HL-60/S4 treated with retinoic acid at 250 ng/mL for 4 days and 3 days (cell line): Measurements from ENCODE around the gene ZMYM5.
"Not testable (repeated sequence)": the region's sequence is repeated elsewhere in the genome, so short reads cannot be mapped to it uniquely, and the experiment has no call there.

Experiments
- in situ Hi-C: fragments of 300-500 bp; cut with MboI; formaldehyde crosslinking; loops from 2 replicates; pipeline ENCODE4 v1.7.0; 2022; ENCODE audit warnings: low sequenced_read_pairs

Gene ZMYM5

GRCh38 chr13:19822673-19823072, 40.8 kb downstream of the ZMYM5 start:
- in situ Hi-C loops = no loop called here

GRCh38 chr13:19818223-19818842, 45.1 kb downstream of the ZMYM5 start:
- in situ Hi-C loops = no loop called here

GRCh38 chr13:19817510-19818158, 45.8 kb downstream of the ZMYM5 start:
- in situ Hi-C loops = no loop called here

DNA sequence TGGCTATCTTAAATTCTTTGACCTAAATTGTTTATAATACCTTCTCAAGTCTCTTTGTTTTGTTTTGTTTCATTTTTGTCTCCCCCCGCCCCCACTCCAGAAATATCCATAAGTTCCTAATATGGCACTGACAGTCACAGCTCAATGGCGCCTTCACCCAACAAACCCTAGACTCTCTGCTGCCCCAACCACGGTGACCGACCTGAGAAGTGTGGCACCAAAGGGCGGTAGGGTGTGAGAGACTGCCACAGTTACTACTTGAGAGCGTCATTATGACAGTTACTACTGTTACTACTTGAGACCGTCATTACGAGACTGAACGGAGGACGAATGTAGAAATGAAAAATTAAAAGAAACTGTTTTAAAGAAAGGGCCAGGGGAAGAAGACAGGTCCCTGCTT, 46.3 kb downstream of the ZMYM5 start:
- in situ Hi-C loops = no loop called here

GRCh38 chr13:19815842-19816241, 47.6 kb downstream of the ZMYM5 start:
- in situ Hi-C loops = not testable (repeated sequence)

- in situ Hi-C loops = no loop called here
These were observed 52.2 kb downstream of the ZMYM5 start for GRCh38 chr13:19810996-19811881.

DNA sequence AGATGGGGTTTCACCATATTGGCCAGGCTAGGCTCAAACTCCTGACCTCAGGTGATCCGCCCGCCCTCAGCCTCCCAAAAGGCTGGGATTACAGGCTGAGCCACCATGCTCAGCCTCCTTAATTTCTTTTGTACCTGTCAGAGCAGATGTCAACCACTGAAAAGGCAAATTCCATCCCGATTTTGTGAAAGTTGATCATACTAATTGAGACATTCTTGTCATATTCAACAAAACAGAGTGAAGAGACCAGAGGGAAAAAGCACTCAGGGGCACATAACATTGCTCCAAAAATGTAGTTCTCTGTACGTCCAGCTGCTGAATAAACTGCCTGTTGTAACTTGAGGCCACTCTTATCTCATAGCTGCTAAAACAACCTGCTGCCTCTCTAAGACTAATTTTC, 53.3 kb downstream of the ZMYM5 start:
- in situ Hi-C loops = no loop called here

GRCh38 chr13:19805765-19806164, 57.7 kb downstream of the ZMYM5 start:
- in situ Hi-C loops = no loop called here

- in situ Hi-C loops = no loop called here
These were observed 67.5 kb downstream of the ZMYM5 start for GRCh38 chr13:19795956-19796355.

DNA sequence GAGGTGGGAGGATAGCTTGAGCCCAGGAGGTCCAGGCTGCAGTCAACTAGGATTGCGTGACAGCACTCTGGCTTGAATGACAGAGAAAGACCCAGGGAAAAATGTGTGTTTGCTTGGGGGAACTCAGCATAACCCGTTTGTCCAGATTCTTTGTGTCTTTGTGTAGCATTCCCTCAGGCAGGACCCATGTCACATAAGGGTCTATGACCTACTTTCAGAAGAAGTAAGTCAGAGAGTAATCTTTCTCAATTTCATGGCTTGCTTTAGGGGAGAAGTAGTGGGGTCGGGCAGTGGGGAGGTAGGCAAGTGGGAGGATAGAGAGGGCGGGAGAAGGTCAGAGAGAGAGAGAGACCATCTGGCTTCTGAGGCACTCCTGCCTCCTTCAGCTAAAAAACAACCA, 68.8 kb downstream of the ZMYM5 start:
- in situ Hi-C loops = no loop called here

DNA sequence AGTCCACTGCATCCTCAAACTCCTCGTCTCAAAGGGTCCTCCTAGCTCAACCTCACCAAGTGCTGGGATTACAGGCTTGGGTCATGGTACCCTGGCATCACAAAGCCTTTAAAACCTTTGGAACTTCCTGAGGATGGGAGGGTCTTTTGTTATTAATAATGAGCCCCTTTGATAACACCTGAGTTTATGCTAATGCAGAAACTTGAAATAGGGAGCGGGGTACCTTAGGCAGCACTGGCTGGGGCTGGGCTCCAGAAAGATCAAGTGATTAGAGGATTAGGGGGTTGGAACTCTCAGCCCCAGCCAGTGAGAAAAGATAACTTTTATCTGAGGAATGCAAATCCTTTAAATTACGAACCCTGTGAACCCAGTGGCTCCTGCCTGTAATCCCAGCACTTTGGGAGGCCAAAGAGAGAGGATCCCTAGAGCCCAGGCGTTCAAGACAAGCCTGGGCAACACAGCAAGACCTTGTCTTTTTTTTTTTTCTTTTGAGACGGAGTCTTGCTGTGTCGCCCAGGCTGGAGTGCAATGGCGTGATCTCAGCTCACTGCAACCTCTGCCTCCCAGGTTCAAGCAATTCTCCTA, 71.4 kb downstream of the ZMYM5 start:
- in situ Hi-C loops = no loop called here

DNA sequence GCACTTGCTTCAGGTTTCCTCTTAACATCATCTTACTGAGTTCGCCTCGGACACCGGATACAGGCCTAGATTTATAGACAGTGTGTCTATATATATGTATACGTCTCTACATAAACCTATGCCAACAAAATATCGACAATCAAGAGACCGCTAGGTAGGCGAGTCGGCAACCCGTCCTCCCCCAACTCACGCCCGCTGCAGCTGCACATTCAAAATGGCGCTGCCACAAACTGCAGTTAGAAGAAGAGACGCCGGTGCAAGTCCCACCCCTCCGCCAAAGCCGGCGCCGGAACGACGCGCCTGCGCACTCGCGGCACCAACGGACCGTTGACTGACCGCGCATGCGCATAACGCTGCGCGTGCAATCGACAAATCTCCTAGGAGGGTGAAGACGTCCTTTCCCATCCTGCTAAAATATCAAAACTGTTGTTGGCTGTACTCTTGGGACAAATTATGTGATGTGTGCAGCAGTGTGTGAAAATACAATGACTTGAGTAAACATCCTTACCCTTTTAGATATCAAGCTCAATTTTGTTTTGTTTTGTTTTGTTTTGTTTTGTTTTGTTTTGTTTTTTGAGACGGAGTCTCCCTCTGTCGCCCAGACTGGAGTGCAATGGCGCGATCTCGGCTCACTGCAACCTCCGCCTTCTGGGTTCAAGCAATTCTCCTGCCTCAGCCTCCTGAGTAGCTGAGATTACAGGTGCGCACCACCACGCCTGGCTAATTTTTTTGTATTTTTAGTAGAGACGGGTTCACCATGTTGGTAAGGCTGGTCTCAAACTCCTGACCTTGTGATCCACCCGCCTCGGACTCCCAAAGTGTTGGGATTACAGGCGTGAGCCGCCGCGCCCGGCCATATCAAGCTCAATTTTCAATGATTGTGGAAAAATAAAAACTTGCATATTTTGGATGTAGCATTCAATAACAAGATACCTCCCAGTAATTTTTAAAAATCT, 80.4 kb downstream of the ZMYM5 start, which contains the start of gene PSPC1:
Gene PSPC1, minus strand, starts transcription at position 219 of the 956 bp plus-strand sequence. Its CDS starts 188 bp downstream, at position 31.
- in situ Hi-C loops = not testable (repeated sequence)

DNA sequence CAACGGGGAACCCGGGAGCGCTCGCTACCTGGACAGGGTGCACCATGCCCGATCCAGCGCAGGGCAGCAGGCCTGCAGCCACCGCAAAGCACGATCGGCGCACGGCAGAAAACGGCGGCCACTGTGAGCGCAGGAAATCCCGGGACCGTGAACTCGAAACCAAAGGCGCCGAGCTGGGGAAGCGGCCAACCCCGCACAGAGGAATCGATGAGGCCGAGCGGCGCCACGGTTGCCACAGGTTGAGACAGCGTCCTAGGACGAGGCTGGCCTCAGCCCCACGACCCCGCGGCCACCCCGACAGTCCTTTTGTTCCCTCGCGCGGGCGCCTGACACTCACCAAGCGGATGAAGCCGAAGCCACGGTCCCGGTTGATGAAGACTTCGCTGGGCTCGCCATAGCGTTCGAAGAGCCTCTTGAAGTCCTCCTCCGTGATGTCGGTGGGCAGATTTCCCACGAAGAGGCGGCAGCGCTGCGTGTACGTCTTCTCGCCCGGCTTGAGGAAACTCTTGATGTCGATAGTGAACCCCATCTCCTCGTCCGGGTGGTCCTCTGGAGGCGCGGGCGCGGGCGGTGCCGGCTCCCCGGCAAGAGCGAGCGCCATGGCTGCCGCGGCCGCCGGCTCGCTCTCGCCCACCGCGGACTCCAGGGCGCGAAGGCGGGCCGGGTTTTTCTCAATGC, 81.3 kb downstream of the ZMYM5 start:
- in situ Hi-C loops = no loop called here

GRCh38 chr13:19781526-19781925, 81.9 kb downstream of the ZMYM5 start:
- in situ Hi-C loops = no loop called here

- in situ Hi-C loops = not testable (repeated sequence)
These were observed 82.6 kb downstream of the ZMYM5 start for GRCh38 chr13:19780753-19781418.
